Measurements from ENCODE around the gene AKR1B15. TPM values are rescaled to one million over a fixed set of nuclear protein-coding genes. Genes with fewer than 3 reads are reported as not detected.

AKR1B15 gene
- 0.43 TPM in 1 of 2 replicates, not detected in the other for total RNA-seq

GRCh38 chr7:134548877-134549276, at the start of gene AKR1B15:
Gene AKR1B15 (plus strand): TSS chr7:134549110. CDS start chr7:134564620, 15,510 bp downstream.

Other genes starting within 250 kb of the AKR1B15 start
- gene SLC35B4, start 232.2 kb upstream of the AKR1B15 start, total RNA-seq = 25.7 and 26.9 TPM in 2 replicates
- gene AKR1B1, start 90.0 kb upstream of the AKR1B15 start, total RNA-seq = 108 and 143 TPM in 2 replicates
- 0.78 and 2.7 TPM in 2 replicates for gene AKR1B10, start 21.5 kb upstream of the AKR1B15 start, total RNA-seq
- gene BPGM, start 97.7 kb downstream of the AKR1B15 start, total RNA-seq = 60.2 and 95.6 TPM in 2 replicates
- 294 and 327 TPM in 2 replicates for gene CALD1, start 230.5 kb downstream of the AKR1B15 start, total RNA-seq

Measured in articular chondrocyte of knee joint (primary cell).